Measurements from ENCODE around the gene IDH3B.

The IDH3B gene

GRCh38 chr20:2663364-2663886 is 591 bp downstream of the IDH3B start:
- TF ChIP-seq CTCF (IDR thresholded peaks at IDR 0.05; ENCODE audit: extremely low read depth, missing control alignments), result no peak
- no peak for DNase-seq (ENCODE audit: low spot score)

GRCh38 chr20:2659547-2659946 is 4.5 kb downstream of the IDH3B start:
- no peak for DNase-seq (ENCODE audit: low spot score)
- no peak for TF ChIP-seq CTCF (IDR thresholded peaks at IDR 0.05; ENCODE audit: extremely low read depth, missing control alignments)

GRCh38 chr20:2658414-2659354 is 5.3 kb downstream of the IDH3B start:
- no peak for TF ChIP-seq CTCF (IDR thresholded peaks at IDR 0.05; ENCODE audit: extremely low read depth, missing control alignments)

GRCh38 chr20:2657674-2658073 is 6.3 kb downstream of the IDH3B start:
- no peak for TF ChIP-seq CTCF (IDR thresholded peaks at IDR 0.05; ENCODE audit: extremely low read depth, missing control alignments)
- no peak for DNase-seq (ENCODE audit: low spot score)

More at GRCh38 chr20:2658414-2659354, 5.3 kb downstream of the IDH3B start:
- DNase-seq (ENCODE audit: low spot score), result no peak

- TF ChIP-seq CTCF (IDR thresholded peaks at IDR 0.05; ENCODE audit: extremely low read depth, missing control alignments), result no peak
- DNase-seq (ENCODE audit: low spot score), result no peak
Measured at GRCh38 chr20:2657241-2657640, 6.8 kb downstream of the IDH3B start.

GRCh38 chr20:2656471-2657117 is 7.4 kb downstream of the IDH3B start:
- DNase-seq (ENCODE audit: low spot score), result no peak
- no peak for TF ChIP-seq CTCF (IDR thresholded peaks at IDR 0.05; ENCODE audit: extremely low read depth, missing control alignments)
